ENCODE results near the gene NLRP11.

NLRP11 gene

DNA sequence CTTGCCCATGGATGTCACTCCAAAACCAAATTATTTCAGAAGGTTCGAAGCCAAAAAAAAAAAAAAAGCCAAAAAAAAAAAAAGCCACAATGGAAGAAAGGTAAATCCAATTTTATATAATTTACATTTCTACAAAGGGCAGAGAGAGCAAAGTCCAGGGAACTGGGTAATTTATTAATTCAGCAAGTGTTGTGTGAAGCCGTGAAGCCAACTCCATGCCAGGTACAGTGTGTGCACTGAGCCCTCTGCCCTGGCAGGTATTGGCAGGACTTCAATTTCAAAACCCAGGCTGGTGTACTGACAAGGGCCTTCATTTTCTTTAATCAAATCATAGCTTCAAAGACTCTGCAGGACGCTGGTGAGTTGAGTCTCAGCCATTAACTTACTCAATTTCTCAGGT lies 78.4 kb downstream of the NLRP11 start:
- DNase-seq (ENCODE audit: extremely low spot score): no peak
- ChIA-PET POLR2A (no interaction called here), CTCF (no interaction called here)
- no peak for TF ChIP-seq HDGF (IDR thresholded peaks at IDR 0.05; ENCODE audit: borderline replicate concordance)
- TF ChIP-seq ZNF384 (IDR thresholded peaks at IDR 0.05): no peak
- no peak for TF ChIP-seq SUZ12 (IDR thresholded peaks at IDR 0.05)
- no peak for TF ChIP-seq CTBP1 (IDR thresholded peaks at IDR 0.05; ENCODE audit: borderline replicate concordance)

DNA sequence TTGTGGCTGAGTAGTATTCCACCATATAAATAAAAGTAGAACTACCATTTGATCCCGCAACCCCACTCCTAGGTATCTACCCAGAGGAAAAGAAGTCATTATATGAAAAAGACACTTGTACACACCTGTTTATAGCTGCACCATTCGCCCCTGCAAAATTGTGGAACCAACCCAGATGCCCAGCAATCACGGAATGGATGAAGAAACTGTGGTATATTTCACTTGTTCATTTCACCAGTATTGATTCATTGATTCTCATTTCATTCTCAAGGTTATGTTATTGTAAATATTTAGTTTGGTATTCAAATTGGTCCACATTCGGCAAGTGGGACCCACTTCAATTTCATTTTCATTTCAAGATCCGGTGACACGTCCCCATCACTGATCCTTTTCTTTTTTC lies 81.1 kb downstream of the NLRP11 start:
- ChIA-PET POLR2A (no interaction called here), CTCF (interaction anchor here (0.5 kb wide), 1 partner anchor 130 kb away, joined by 3 read pairs; no protein-coding TSS in a partner anchor)
- TF ChIP-seq LEF1 (IDR thresholded peaks at IDR 0.05; ENCODE audit: borderline replicate concordance) (no peak), FOXM1 (IDR thresholded peaks at IDR 0.05; ENCODE audit: borderline replicate concordance) (no peak), SP1 (IDR thresholded peaks at IDR 0.05) (no peak), FOXA1 (IDR thresholded peaks at IDR 0.05) (no peak), ARNT (IDR thresholded peaks at IDR 0.05) (no peak), NFRKB (IDR thresholded peaks at IDR 0.05) (no peak), ELF4 (IDR thresholded peaks at IDR 0.05) (no peak), SUZ12 (IDR thresholded peaks at IDR 0.05) (no peak), ZNF384 (IDR thresholded peaks at IDR 0.05) (no peak)
- TF ChIP-seq, protein P1, sequence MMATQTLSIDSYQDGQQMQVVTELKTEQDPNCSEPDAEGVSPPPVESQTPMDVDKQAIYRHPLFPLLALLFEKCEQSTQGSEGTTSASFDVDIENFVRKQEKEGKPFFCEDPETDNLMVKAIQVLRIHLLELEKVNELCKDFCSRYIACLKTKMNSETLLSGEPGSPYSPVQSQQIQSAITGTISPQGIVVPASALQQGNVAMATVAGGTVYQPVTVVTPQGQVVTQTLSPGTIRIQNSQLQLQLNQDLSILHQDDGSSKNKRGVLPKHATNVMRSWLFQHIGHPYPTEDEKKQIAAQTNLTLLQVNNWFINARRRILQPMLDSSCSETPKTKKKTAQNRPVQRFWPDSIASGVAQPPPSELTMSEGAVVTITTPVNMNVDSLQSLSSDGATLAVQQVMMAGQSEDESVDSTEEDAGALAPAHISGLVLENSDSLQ (IDR thresholded peaks at IDR 0.05): no peak
- DNase-seq (ENCODE audit: extremely low spot score): no peak

DNA sequence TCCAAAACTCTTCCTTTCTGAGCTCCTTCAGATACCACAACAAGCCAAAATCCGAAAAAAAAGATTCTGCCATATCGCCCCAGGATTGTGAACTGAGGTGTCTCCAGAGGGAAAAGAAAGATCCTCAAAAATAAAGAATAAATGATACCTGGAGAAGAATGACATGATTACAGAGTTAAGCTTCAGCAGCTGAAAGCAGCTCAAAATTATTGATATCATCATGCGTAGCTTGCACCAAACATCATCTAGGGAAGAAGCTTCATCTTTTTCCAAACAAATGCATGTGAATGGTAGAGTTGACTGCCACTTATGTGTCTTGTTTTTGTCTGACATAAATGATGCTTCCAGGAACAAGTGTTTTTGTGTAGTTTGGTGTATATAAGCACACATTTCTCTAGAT lies 93.5 kb downstream of the NLRP11 start, which contains the start of gene NLRP9:
NLRP9 (minus strand) TSS at position 101 of the 400 bp plus-strand sequence; CDS start at position 73, 28 bp downstream.
- ChIA-PET POLR2A (no interaction called here), CTCF (no interaction called here)
- DNase-seq (ENCODE audit: extremely low spot score): no peak
- no peak for TF ChIP-seq SP1 (IDR thresholded peaks at IDR 0.05)
- no peak for TF ChIP-seq L3MBTL2 (conservative IDR thresholded peaks at IDR 0.05)
- no peak for TF ChIP-seq FOXA1 (IDR thresholded peaks at IDR 0.05)
- TF ChIP-seq ZNF384 (IDR thresholded peaks at IDR 0.05): no peak
- no peak for TF ChIP-seq HDGF (IDR thresholded peaks at IDR 0.05; ENCODE audit: borderline replicate concordance)
- TF ChIP-seq ELF4 (IDR thresholded peaks at IDR 0.05): no peak
- no peak for TF ChIP-seq TARDBP (IDR thresholded peaks at IDR 0.05)
- TF ChIP-seq CTBP1 (IDR thresholded peaks at IDR 0.05; ENCODE audit: borderline replicate concordance): no peak
- no peak for TF ChIP-seq LEF1 (IDR thresholded peaks at IDR 0.05; ENCODE audit: borderline replicate concordance)
- TF ChIP-seq, protein P1 (IDR thresholded peaks at IDR 0.05): no peak
- no peak for TF ChIP-seq ARNT (IDR thresholded peaks at IDR 0.05)
- TF ChIP-seq SUZ12 (IDR thresholded peaks at IDR 0.05): no peak
- TF ChIP-seq NFRKB (IDR thresholded peaks at IDR 0.05): no peak
- no peak for TF ChIP-seq FOXK2 (IDR thresholded peaks at IDR 0.05)
- TF ChIP-seq BHLHE40 (IDR thresholded peaks at IDR 0.05; ENCODE audit: borderline replicate concordance): no peak
- TF ChIP-seq FOXM1 (IDR thresholded peaks at IDR 0.05; ENCODE audit: borderline replicate concordance): no peak

All from HEK293T (cell line).